ENCODE measurements around the gene RHOBTB1. TPM values are rescaled to one million over a fixed set of nuclear protein-coding genes. Genes with fewer than 3 reads are reported as not detected.

RHOBTB1 gene
- total and polyA plus RNA-seq, 12 donors: 4.3 to 20.5 (median 12.3) TPM

GRCh38 chr10:60940446-60940845 lies 3.5 kb downstream of the RHOBTB1 start:
- H3K4me1 ChIP-seq: peaks cover 3 to 72% (median 37%) of the 10 kb centered on the region in 9 donors
- H3K27me3 ChIP-seq: no peaks in the 10 kb centered on the region
- intact Hi-C loops (cut with DNase I): loop anchor here in 7 of 10 donors (5.0 to 10.0 kb wide), 8 partner anchors 33 to 123 kb away; no protein-coding TSS in a partner anchor
- H3K27ac ChIP-seq: peak overlapping the region in 2 of 10 donors; percentile 99 to 100
- WGBS, 2 donors: 79% methylated on average over 3 of the region's 3 CpGs
- no peak for DNase-seq
- peaks cover 0 to 26% (median 0%) of the 10 kb centered on the region in 9 donors for H3K36me3 ChIP-seq
- TF ChIP-seq CTCF (IDR thresholded peaks at IDR 0.05): no peak
- no peak overlapping the region for H3K4me3 ChIP-seq
- no peaks in the 10 kb centered on the region for H3K9me3 ChIP-seq
- ATAC-seq: no peak

GRCh38 chr10:60937784-60938654 lies 6.0 kb downstream of the RHOBTB1 start:
- Histone ChIP-seq H3K9me3 (no peaks in the 10 kb centered on the region), H3K4me1 (peaks cover 0 to 75% (median 40%) of the 10 kb centered on the region in 9 donors), H3K36me3 (peaks cover 0 to 35% (median 0%) of the 10 kb centered on the region in 9 donors), H3K27me3 (no peaks in the 10 kb centered on the region), H3K27ac (peak overlapping the region in 5 of 10 donors; percentile 24 to 100 (median 41)), H3K4me3 (no peak overlapping the region)
- no peak for TF ChIP-seq CTCF (IDR thresholded peaks at IDR 0.05)
- no peak for DNase-seq
- 64 to 72% methylated on average over 5 of the region's 5 CpGs for WGBS, 2 donors
- peak in 2 of 8 donors; percentile 18 to 28 for ATAC-seq
- intact Hi-C loops (cut with DNase I): no loop called here

- Histone ChIP-seq H3K4me1 (peaks cover 0 to 67% (median 30%) of the 10 kb centered on the region in 9 donors), H3K27me3 (no peaks in the 10 kb centered on the region), H3K36me3 (peaks cover 0 to 42% (median 0%) of the 10 kb centered on the region in 9 donors), H3K9me3 (no peaks in the 10 kb centered on the region), H3K4me3 (no peak overlapping the region), H3K27ac (peak overlapping the region in 4 of 10 donors; percentile 24 to 100 (median 51))
- intact Hi-C loops (cut with DNase I): no loop called here
- WGBS, 2 donors: 54 to 63% methylated on average over 4 of the region's 4 CpGs
- DNase-seq (no peak), ATAC-seq (no peak)
- TF ChIP-seq CTCF (IDR thresholded peaks at IDR 0.05): no peak
Observed at GRCh38 chr10:60937022-60937421, 7.0 kb downstream of the RHOBTB1 start.

- peaks cover 0 to 51% (median 25%) of the 10 kb centered on the region in 9 donors for H3K4me1 ChIP-seq
- no peaks in the 10 kb centered on the region for H3K9me3 ChIP-seq
- 25 to 26% methylated on average over 6 of the region's 6 CpGs for whole genome bisulfite sequencing, 2 donors
- intact Hi-C loops (cut with DNase I): loop anchor here in 1 of 10 donors (5.0 kb wide), 1 partner anchor 1442 kb away; no protein-coding TSS in a partner anchor
- H3K27me3 ChIP-seq: no peaks in the 10 kb centered on the region
- peak overlapping the region in 6 of 10 donors; percentile 6 to 72 (median 62) for H3K27ac ChIP-seq
- no peak overlapping the region for H3K4me3 ChIP-seq
- TF ChIP-seq CTCF (IDR thresholded peaks at IDR 0.05): no peak
- DNase-seq (peak in 1 of 2 donors; percentile 45), ATAC-seq (peak in 7 of 8 donors; percentile 48 to 89 (median 78))
- peaks cover 0 to 43% (median 0%) of the 10 kb centered on the region in 9 donors for H3K36me3 ChIP-seq
Observed at GRCh38 chr10:60934215-60935175, 9.5 kb downstream of the RHOBTB1 start.
